Spleen (tissue), 13 donors: ENCODE results near the gene SNRNP48. TPM values are rescaled to one million over a fixed set of nuclear protein-coding genes. Genes with fewer than 3 reads are reported as not detected.

Experiments used
- DNase-seq: peaks from one replicate; pipeline ENCODE4 v3.0.0-alpha.2; 2020
- H3K27ac ChIP-seq, 8 donors: fragments of 200-600 bp; sonication (generic) in 7 of 8; 1 replicate in 4 of 8; 2 replicates in 4 of 8; pipeline versions ENCODE4 v1.5.0 to v1.8.0; 2016 to 2021; ENCODE audit warnings: inconsistent platforms in 4 of 8, mild to moderate bottlenecking in 4 of 8, moderate library complexity in 1 of 8
- H3K27me3 ChIP-seq, 7 donors: fragments of 200-600 bp; sonication (generic) in 6 of 7; replicated peaks in 1 of 7; 1 replicate in 4 of 7; 2 replicates in 3 of 7; pipeline versions ENCODE4 v1.5.0 to v1.8.0; 2016 to 2021; ENCODE audit warnings: inconsistent platforms in 3 of 7, mild to moderate bottlenecking in 1 of 7
- H3K36me3 ChIP-seq, 6 donors: fragments of 200-600 bp; sonication (generic) in 5 of 6; 1 replicate in 4 of 6; 2 replicates in 2 of 6; pipeline versions ENCODE4 v1.5.0 to v1.8.0; 2016 to 2021; ENCODE audit warnings: inconsistent platforms in 2 of 6
- H3K4me1 ChIP-seq, 6 donors: fragments of 200-600 bp; sonication (generic) in 5 of 6; 1 replicate in 3 of 6; 2 replicates in 3 of 6; pipeline versions ENCODE4 v1.5.0 to v1.8.0; 2016 to 2021; ENCODE audit warnings: inconsistent platforms in 3 of 6
- H3K4me3 ChIP-seq, 8 donors: fragments of 200-600 bp; sonication (generic) in 7 of 8; 1 replicate in 4 of 8; 2 replicates in 4 of 8; pipeline versions ENCODE4 v1.5.0 to v1.8.0; 2016 to 2021; ENCODE audit warnings: inconsistent platforms in 4 of 8, mild to moderate bottlenecking in 4 of 8, moderate library complexity in 2 of 8
- H3K9me3 ChIP-seq, 8 donors: fragments of 200-600 bp; sonication (generic) in 7 of 8; 1 replicate in 4 of 8; 2 replicates in 4 of 8; pipeline versions ENCODE4 v1.5.0 to v1.8.0; 2016 to 2021; ENCODE audit warnings: inconsistent platforms in 4 of 8
- CTCF ChIP-seq, 11 experiments: fragments of 200-600 bp in 7 of 11; fragments of 450-650 bp in 4 of 11; sonication (generic) in 4 of 11; IDR thresholded peaks in 8 of 11; conservative IDR thresholded peaks in 3 of 11; 1 replicate in 7 of 11; 2 replicates in 4 of 11; pipeline versions ENCODE4 v1.4.0 to v1.8.0; 2016 to 2021; ENCODE audit warnings: antibody characterized with exemption in 11 of 11, inconsistent platforms in 4 of 11, mild to moderate bottlenecking in 1 of 11
- POLR2A ChIP-seq, 3 donors: fragments of 450-650 bp; IDR thresholded peaks; one replicate each; pipeline ENCODE4 v1.5.1; 2017; ENCODE audit warnings: antibody characterized with exemption in 3 of 3, mild to moderate bottlenecking in 1 of 3
- POLR2AphosphoS5 ChIP-seq, 3 donors: sonication (generic); formaldehyde crosslinking; IDR thresholded peaks; one replicate each; pipeline ENCODE4 v1.5.1; 2017; ENCODE audit warnings: antibody characterized with exemption in 3 of 3
- WGBS, 5 donors: extraction: QIAGEN DNeasy Blood & Tissue Kit in 3 of 5; methylation state at CpG; one replicate each; pipeline versions ENCODE4 v1.1.5 to v1.1.7; 2013 to 2018; 5-methylcytosine and 5-hydroxymethylcytosine counted together
- intact Hi-C: fragments of 100-400 bp; cut with DNase I; formaldehyde crosslinking; loops from one replicate; pipeline ENCODE4 v1.15.0; 2023; ENCODE audit warnings: low total_unique reads
- long read RNA-seq, 2 donors: transcript quantifications; one replicate each; lab custom pipeline, GENCODE V29; 2026
- polyA plus RNA-seq, 3 donors: library from polyadenylated mRNA; stranded (reverse); fragments of 200-250 nt; gene quantifications; one replicate each; pipeline ENCODE4 v1.2.1, GENCODE V29; 2013
- total RNA-seq, 7 donors: library from RNA; depleted of rRNA in 3 of 7; stranded (reverse); fragments of >200 nt in 3 of 7; fragmentation: NEBNext Ultra II Directional in 4 of 7; extraction: Animal tissue kit (Norgen Biotek cat#: 25700) in 4 of 7; gene quantifications; one replicate each; pipeline versions ENCODE4 v1.1.0 to v1.2.1, GENCODE V29; 2016 to 2021
- donor health status: healthy with polysubstance abuse.
- donor health status: DM: no; HTN: no; CAD: no; lungs with moderate emphysema.
- donor health status: DM: no; HTN: no; CAD: no.
- donor health status: Bipolar disorder and iron deficiency.
- donor health status: healthy.
- donor health status: DM: no; HTN: no; CAD: no.
- donor health status: DM: yes; HTN: yes; CAD: no.

SNRNP48 gene
- 10 to 100 TPM; 13.8 to 23.8 (median 14.9) TPM for total RNA-seq
- 1 to 10 TPM; 4.8 to 7.4 (median 5.7) TPM for polyA plus RNA-seq
- long read RNA-seq, donor 1, full-length matches to known transcripts: 3 of 3 reads
- long read RNA-seq, donor 1, partial matches to known transcripts: 0 of 3 reads
- long read RNA-seq, donor 1, other reads (novel, unspliced or antisense): 0 of 3 reads
- long read RNA-seq, donor 2, partial matches to known transcripts: 0 of 1 reads
- long read RNA-seq, donor 2, other reads (novel, unspliced or antisense): 0 of 1 reads

- peaks cover 0 to 22% (median 11%) of the 10 kb centered on the region in 6 donors for H3K36me3 ChIP-seq
- 1% methylated on average over 53 to 72 of the region's 72 CpGs for WGBS, 5 donors
- H3K9me3 ChIP-seq: no peaks in the 10 kb centered on the region
- H3K4me3 ChIP-seq: peak within 1 kb of the TSS; percentile 93 to 100 (median 96)
- H3K4me1 ChIP-seq: peaks cover 14 to 42% (median 34%) of the 10 kb centered on the region in 6 donors
- TF ChIP-seq POLR2A (IDR thresholded peaks at IDR 0.05) (peak in 2 of 3 donors; percentile 62 to 68), POLR2AphosphoS5 (IDR thresholded peaks at IDR 0.05) (peak; percentile 94 to 96 (median 96)), CTCF (IDR thresholded peaks at IDR 0.05 in 8 of 11, conservative IDR thresholded peaks at IDR 0.05 in 3 of 11) (peak in 3 of 11 experiments; percentile 18 to 38 (median 24))
- intact Hi-C loops: no loop called here
- DNase-seq: peak; percentile 96
- H3K27me3 ChIP-seq: no peaks in the 10 kb centered on the region
- H3K27ac ChIP-seq: peak within 1 kb of the TSS; percentile 69 to 90 (median 83)
Observed at GRCh38 chr6:7589949-7590917, at the start of gene SNRNP48. Gene SNRNP48 (plus strand): TSS chr6:7590198. CDS start chr6:7590258, 60 bp downstream.

GRCh38 chr6:7540595-7540994 is 49.4 kb upstream of the SNRNP48 start:
- Histone ChIP-seq H3K4me3 (peak overlapping the region in 6 of 8 donors; percentile 63 to 85 (median 64)), H3K4me1 (peaks cover 5 to 45% (median 33%) of the 10 kb centered on the region in 6 donors), H3K36me3 (no peaks in the 10 kb centered on the region), H3K9me3 (no peaks in the 10 kb centered on the region), H3K27ac (peak overlapping the region in 3 of 8 donors; percentile 82 to 87 (median 83)), H3K27me3 (peaks cover 0 to 91% (median 46%) of the 10 kb centered on the region in 7 donors)
- WGBS, 5 donors: 16 to 22% (median 20%) methylated on average over 17 of the region's 17 CpGs
- DNase-seq: no peak
- TF ChIP-seq CTCF (IDR thresholded peaks at IDR 0.05 in 8 of 11, conservative IDR thresholded peaks at IDR 0.05 in 3 of 11): no peak
- TF ChIP-seq POLR2A (IDR thresholded peaks at IDR 0.05): no peak
- intact Hi-C loops: no loop called here

GRCh38 chr6:7541175-7542064 is 48.6 kb upstream of the SNRNP48 start, which contains the start of gene DSP:
Gene DSP (plus strand): TSS chr6:7541671. CDS start chr6:7541916, 245 bp downstream.
- WGBS, 5 donors: 1 to 2% (median 1%) methylated on average over 36 to 105 of the region's 105 CpGs
- peaks cover 0 to 90% (median 46%) of the 10 kb centered on the region in 7 donors for H3K27me3 ChIP-seq
- H3K4me3 ChIP-seq: peak within 1 kb of the TSS; percentile 50 to 85 (median 64)
- peak within 1 kb of the TSS; percentile 32 to 89 (median 81) for H3K27ac ChIP-seq
- peaks cover 5 to 46% (median 33%) of the 10 kb centered on the region in 6 donors for H3K4me1 ChIP-seq
- no peaks in the 10 kb centered on the region for H3K36me3 ChIP-seq
- intact Hi-C loops: no loop called here
- H3K9me3 ChIP-seq: no peaks in the 10 kb centered on the region
- DNase-seq: peak; percentile 88
- TF ChIP-seq CTCF (IDR thresholded peaks at IDR 0.05 in 8 of 11, conservative IDR thresholded peaks at IDR 0.05 in 3 of 11) (no peak), POLR2A (IDR thresholded peaks at IDR 0.05) (no peak), POLR2AphosphoS5 (IDR thresholded peaks at IDR 0.05) (peak in 2 of 3 donors; percentile 56 to 65)
